GM12878 (cell line): ENCODE results near the gene MXD4. TPM values are rescaled to one million over a fixed set of nuclear protein-coding genes. Genes with fewer than 3 reads are reported as not detected.

Source experiments
- ATAC-seq: fragments of 200-7000 bp; cut with Tn5 transposase; 3 replicates; pipeline ENCODE4 v1.9.1; 2020; ENCODE audit warnings: mild to moderate bottlenecking, moderate library complexity
- BruUV-seq: library from RNA; stranded (reverse); fragments of 400-500 nt; replicated peaks from 2 replicates; lab custom pipeline; 2021; lab: Mats Ljungman, UMichigan
- CTCF ChIA-PET: fragments of 300-600 bp; sonication (Branson Sonifier 250); formaldehyde crosslinking; extraction: SDS; loops from one replicate; lab custom pipeline; 2021; ENCODE audit warnings: inconsistent platforms; lab: Yijun Ruan, JAX
- POLR2A ChIA-PET: fragments of 350-600 bp; formaldehyde crosslinking; extraction: SDS; loops from one replicate; lab custom pipeline; 2021; ENCODE audit warnings: inconsistent platforms; lab: Charles Lee
- RAD21 ChIA-PET: fragments of 300-600 bp; sonication (Branson Sonifier 250); formaldehyde crosslinking; loops from one replicate; lab custom pipeline; 2023; ENCODE audit warnings: antibody characterized with exemption; ENCODE audit not compliant: unreplicated experiment; lab: Charles Lee
- SMC1A ChIA-PET: fragments of 300-600 bp; sonication (Branson Sonifier 250); formaldehyde crosslinking; loops from one replicate; lab custom pipeline; 2023; ENCODE audit not compliant: unreplicated experiment, uncharacterized antibody; lab: Charles Lee
- DNase-seq: peaks from one replicate; pipeline ENCODE4 v3.0.0-alpha.2; 2011; ENCODE audit warnings: low read depth, low spot score
- FAIRE-seq: peaks from 3 replicates; lab custom pipeline; 2011; peaks lifted over from hg19 to GRCh38; lab: Jason Lieb, UNC
- H2AFZ ChIP-seq: 2 replicates; pipeline ENCODE4 v1.6.0; 2011; ENCODE audit warnings: low read depth, low read length, control low read depth; ENCODE audit not compliant: control insufficient read depth
- H3K27ac ChIP-seq: 2 replicates; pipeline ENCODE4 v1.5.1; 2011; ENCODE audit warnings: control low read depth; ENCODE audit not compliant: control insufficient read depth, insufficient read depth
- H3K27me3 ChIP-seq, 2 experiments: replicated peaks in 1 of 2; 2 replicates each; pipeline versions ENCODE4 v1.6.0 to v1.6.1; 2011; ENCODE audit warnings: low read length in 1 of 2; ENCODE audit not compliant: control insufficient read depth in 2 of 2, insufficient read depth in 2 of 2
- H3K36me3 ChIP-seq, 2 experiments: 2 replicates each; pipeline ENCODE4 v1.5.1; 2011; ENCODE audit warnings: low read length in 1 of 2; ENCODE audit not compliant: control insufficient read depth in 2 of 2, insufficient read depth in 2 of 2
- H3K4me1 ChIP-seq: 2 replicates; pipeline ENCODE4 v1.6.1; 2011; ENCODE audit warnings: mild to moderate bottlenecking, low read length, moderate library complexity, mixed read lengths; ENCODE audit not compliant: control insufficient read depth, insufficient read depth
- H3K4me2 ChIP-seq: 2 replicates; pipeline ENCODE4 v1.6.0; 2011; ENCODE audit warnings: control low read depth; ENCODE audit not compliant: control insufficient read depth, insufficient read depth
- H3K4me3 ChIP-seq: fragments of 200-600 bp; sonication (generic); 2 replicates; pipeline ENCODE4 v1.5.1; 2016
- H3K79me2 ChIP-seq: 2 replicates; pipeline ENCODE4 v1.6.0; 2011; ENCODE audit warnings: low read length; ENCODE audit not compliant: control insufficient read depth, insufficient read depth
- H3K9ac ChIP-seq: 2 replicates; pipeline ENCODE4 v1.8.0; 2011; ENCODE audit warnings: low read length, control low read depth, mixed read lengths; ENCODE audit not compliant: control insufficient read depth, insufficient read depth
- H3K9me3 ChIP-seq: replicated peaks from 3 replicates; pipeline ENCODE4 v1.5.1; 2011; ENCODE audit warnings: mild to moderate bottlenecking, low read length; ENCODE audit not compliant: control insufficient read depth, insufficient read depth
- H4K20me1 ChIP-seq: 2 replicates; pipeline ENCODE4 v1.6.0; 2011; ENCODE audit not compliant: control insufficient read depth, insufficient read depth
- E4F1 ChIP-seq: fragments of 450-650 bp; IDR thresholded peaks from 2 replicates; pipeline ENCODE4 v1.6.1; 2018; ENCODE audit warnings: borderline replicate concordance, mild to moderate bottlenecking; ENCODE audit not compliant: partially characterized antibody
- HDAC6 ChIP-seq: fragments of 200-600 bp; sonication (generic); IDR thresholded peaks from one replicate; pipeline ENCODE4 v1.8.0; 2017; ENCODE audit warnings: antibody characterized with exemption; ENCODE audit not compliant: unreplicated experiment
- WGBS: methylation state at CpG from one replicate; pipeline ENCODE4 v1.1.6; 2016; ENCODE audit warnings: low lambda C conversion rate; ENCODE audit not compliant: insufficient replicate concordance, insufficient coverage; ENCODE audit errors: missing lambda C conversion rate; 5-methylcytosine and 5-hydroxymethylcytosine counted together
- in situ Hi-C: fragments of 300-500 bp; cut with MboI; formaldehyde crosslinking; loops from 9 replicates; pipeline ENCODE4 v1.14.3; 2018; ENCODE audit warnings: mixed read lengths
- intact Hi-C: fragments of 100-400 bp; cut with micrococcal nuclease; formaldehyde crosslinking; loops from one replicate; pipeline ENCODE4 v1.14.2; 2022; ENCODE audit not compliant: unreplicated experiment
- polyA plus RNA-seq, 11 experiments: library from polyadenylated mRNA; depleted of rRNA in 4 of 11; unstranded in 6 of 11; stranded (reverse) in 5 of 11; fragments of >200 nt; fragmentation: Nextera tagmentation in 4 of 11; fragmentation: Illumina TruSeq in 1 of 11; extraction: Ambion mirVana in 4 of 11; extraction: Trizol in 1 of 11; gene quantifications; 1 replicate in 1 of 11; 2 replicates in 10 of 11; pipeline versions ENCODE4 v1.2.1 to v1.2.3, GENCODE V29; 2011 to 2016; ENCODE audit warnings: inconsistent platforms in 2 of 11, missing spikeins in 2 of 11, low read depth in 1 of 11
- total RNA-seq, 4 experiments: library from RNA; depleted of rRNA in 3 of 4; stranded (reverse); fragments of >200 nt in 3 of 4; fragmentation: Illumina TruSeq in 1 of 4; extraction: Trizol in 1 of 4; gene quantifications; 2 replicates each; pipeline versions ENCODE4 v1.2.1 to v1.2.3, GENCODE V29; 2013 to 2021

Gene MXD4
- total and polyA plus RNA-seq, 10 of the 15 experiments (the other 5 are each of a cell fraction or from before 2014, with no cell fraction given): 0.21 to 25.6 (median 5.2) TPM

DNA sequence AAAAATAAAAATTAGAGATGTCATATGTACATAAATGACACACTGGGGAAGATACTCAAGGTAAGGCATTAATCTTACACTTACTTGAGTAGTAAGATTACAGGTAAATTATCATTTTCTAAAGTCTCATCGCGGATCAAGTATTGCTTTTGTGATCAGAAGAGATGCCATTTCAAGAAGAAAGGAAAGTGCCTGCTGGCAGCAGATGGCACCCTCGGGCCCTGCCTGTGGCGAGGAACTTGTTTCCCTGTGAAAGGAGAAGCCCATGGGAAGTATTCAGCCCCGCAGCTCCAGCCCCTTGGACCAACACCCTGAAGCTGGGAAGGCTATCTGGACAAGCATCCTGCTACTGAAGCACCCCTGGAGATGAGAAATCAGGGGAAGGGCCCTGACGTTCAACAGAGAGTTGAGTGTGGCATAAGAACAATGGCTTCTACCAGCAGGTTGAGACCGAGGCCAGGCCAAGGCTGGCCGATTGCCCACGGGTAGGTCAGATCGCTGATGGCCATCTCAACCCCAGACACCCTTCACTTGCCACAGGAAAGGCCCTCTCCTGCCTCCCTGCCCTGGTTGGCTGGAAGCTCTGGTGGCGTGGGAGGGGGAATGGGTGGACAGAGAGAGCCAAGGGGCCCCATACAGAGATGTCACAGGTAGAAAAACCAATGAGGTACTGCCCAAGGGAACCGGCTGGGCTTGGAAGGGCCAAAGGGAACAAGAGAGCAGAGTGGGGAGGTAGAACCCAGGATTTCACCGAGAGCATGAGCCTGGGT lies 18.8 kb upstream of the MXD4 start:
- H3K4me3 ChIP-seq: no peak overlapping the region
- POLR2A ChIA-PET: no interaction called here
- WGBS: 68% methylated on average over 13 of the region's 13 CpGs

More for the DNA sequence above, 18.8 kb upstream of the MXD4 start:
- Histone ChIP-seq H4K20me1 (no peaks in the 10 kb centered on the region), H3K27me3 (no peaks in the 10 kb centered on the region), H3K4me1 (peaks cover 7% of the 10 kb centered on the region), H3K36me3 (no peaks in the 10 kb centered on the region), H3K79me2 (no peaks in the 10 kb centered on the region), H3K9me3 (no peaks in the 10 kb centered on the region), H2AFZ (no peak overlapping the region), H3K27ac (no peak overlapping the region), H3K9ac (no peak overlapping the region), H3K4me2 (no peak overlapping the region)
- CTCF ChIA-PET: no interaction called here
- intact Hi-C loops: no loop called here
- no peak for ATAC-seq
- FAIRE-seq: no peak
- in situ Hi-C loops: no loop called here
- RAD21 ChIA-PET: no interaction called here
- no peak for TF ChIP-seq HDAC6
- no peak for TF ChIP-seq E4F1
- SMC1A ChIA-PET: no interaction called here
- no peak for DNase-seq
- no TSS peak for BruUV-seq
